GM12878 (cell line): Measurements from ENCODE around the gene OPCML. TPM values are rescaled to one million over a fixed set of nuclear protein-coding genes. Genes with fewer than 3 reads are reported as not detected.

Experiments
- ATAC-seq: fragments of 200-7000 bp; cut with Tn5 transposase; 3 replicates; pipeline ENCODE4 v1.9.1; 2020; ENCODE audit warnings: mild to moderate bottlenecking, moderate library complexity
- BruUV-seq: library from RNA; stranded (reverse); fragments of 400-500 nt; replicated peaks from 2 replicates; lab custom pipeline; 2021; lab: Mats Ljungman, UMichigan
- CTCF ChIA-PET: fragments of 300-600 bp; sonication (Branson Sonifier 250); formaldehyde crosslinking; extraction: SDS; loops from one replicate; lab custom pipeline; 2021; ENCODE audit warnings: inconsistent platforms; lab: Yijun Ruan, JAX
- POLR2A ChIA-PET: fragments of 350-600 bp; formaldehyde crosslinking; extraction: SDS; loops from one replicate; lab custom pipeline; 2021; ENCODE audit warnings: inconsistent platforms; lab: Charles Lee
- RAD21 ChIA-PET: fragments of 300-600 bp; sonication (Branson Sonifier 250); formaldehyde crosslinking; loops from one replicate; lab custom pipeline; 2023; ENCODE audit warnings: antibody characterized with exemption; ENCODE audit not compliant: unreplicated experiment; lab: Charles Lee
- SMC1A ChIA-PET: fragments of 300-600 bp; sonication (Branson Sonifier 250); formaldehyde crosslinking; loops from one replicate; lab custom pipeline; 2023; ENCODE audit not compliant: unreplicated experiment, uncharacterized antibody; lab: Charles Lee
- DNase-seq: peaks from one replicate; pipeline ENCODE4 v3.0.0-alpha.2; 2011; ENCODE audit warnings: low read depth, low spot score
- FAIRE-seq: peaks from 3 replicates; lab custom pipeline; 2011; peaks lifted over from hg19 to GRCh38; lab: Jason Lieb, UNC
- H2AFZ ChIP-seq: 2 replicates; pipeline ENCODE4 v1.6.0; 2011; ENCODE audit warnings: low read depth, low read length, control low read depth; ENCODE audit not compliant: control insufficient read depth
- H3K27ac ChIP-seq: 2 replicates; pipeline ENCODE4 v1.5.1; 2011; ENCODE audit warnings: control low read depth; ENCODE audit not compliant: control insufficient read depth, insufficient read depth
- H3K27me3 ChIP-seq, 2 experiments: replicated peaks in 1 of 2; 2 replicates each; pipeline versions ENCODE4 v1.6.0 to v1.6.1; 2011; ENCODE audit warnings: low read length in 1 of 2; ENCODE audit not compliant: control insufficient read depth in 2 of 2, insufficient read depth in 2 of 2
- H3K36me3 ChIP-seq, 2 experiments: 2 replicates each; pipeline ENCODE4 v1.5.1; 2011; ENCODE audit warnings: low read length in 1 of 2; ENCODE audit not compliant: control insufficient read depth in 2 of 2, insufficient read depth in 2 of 2
- H3K4me1 ChIP-seq: 2 replicates; pipeline ENCODE4 v1.6.1; 2011; ENCODE audit warnings: mild to moderate bottlenecking, low read length, moderate library complexity, mixed read lengths; ENCODE audit not compliant: control insufficient read depth, insufficient read depth
- H3K4me2 ChIP-seq: 2 replicates; pipeline ENCODE4 v1.6.0; 2011; ENCODE audit warnings: control low read depth; ENCODE audit not compliant: control insufficient read depth, insufficient read depth
- H3K4me3 ChIP-seq: fragments of 200-600 bp; sonication (generic); 2 replicates; pipeline ENCODE4 v1.5.1; 2016
- H3K79me2 ChIP-seq: 2 replicates; pipeline ENCODE4 v1.6.0; 2011; ENCODE audit warnings: low read length; ENCODE audit not compliant: control insufficient read depth, insufficient read depth
- H3K9ac ChIP-seq: 2 replicates; pipeline ENCODE4 v1.8.0; 2011; ENCODE audit warnings: low read length, control low read depth, mixed read lengths; ENCODE audit not compliant: control insufficient read depth, insufficient read depth
- H3K9me3 ChIP-seq: replicated peaks from 3 replicates; pipeline ENCODE4 v1.5.1; 2011; ENCODE audit warnings: mild to moderate bottlenecking, low read length; ENCODE audit not compliant: control insufficient read depth, insufficient read depth
- H4K20me1 ChIP-seq: 2 replicates; pipeline ENCODE4 v1.6.0; 2011; ENCODE audit not compliant: control insufficient read depth, insufficient read depth
- CBX5 ChIP-seq: sonication (generic); IDR thresholded peaks from 2 replicates; pipeline ENCODE4 v1.6.1; 2016; ENCODE audit warnings: low read depth, moderate library complexity, mild to moderate bottlenecking, inconsistent platforms
- DPF2 ChIP-seq: fragments of 450-650 bp; IDR thresholded peaks from 2 replicates; pipeline ENCODE4 v1.6.1; 2017; ENCODE audit warnings: mild to moderate bottlenecking
- EED ChIP-seq: sonication (generic); IDR thresholded peaks from 2 replicates; pipeline ENCODE4 v1.6.1; 2016; ENCODE audit warnings: antibody characterized with exemption, low read depth
- FOS ChIP-seq: IDR thresholded peaks from 3 replicates; pipeline ENCODE4 v1.6.1; 2011; ENCODE audit warnings: borderline replicate concordance; ENCODE audit not compliant: insufficient read length; ENCODE audit errors: extremely low read depth
- JUND ChIP-seq: IDR thresholded peaks from 2 replicates; pipeline ENCODE4 v1.6.1; 2012; ENCODE audit warnings: low read depth, mild to moderate bottlenecking, low read length, improper control_type of control experiment, moderate library complexity
- LARP7 ChIP-seq: fragments of 450-650 bp; IDR thresholded peaks from 2 replicates; pipeline ENCODE4 v1.6.1; 2017; ENCODE audit warnings: mild to moderate bottlenecking
- MAX ChIP-seq: IDR thresholded peaks from 2 replicates; pipeline ENCODE4 v1.6.1; 2012; ENCODE audit warnings: low read depth, low read length, improper control_type of control experiment
- PRDM15 ChIP-seq: fragments of 450-650 bp; formaldehyde crosslinking; IDR thresholded peaks from 2 replicates; pipeline ENCODE4 v1.4.0; 2020; ENCODE audit warnings: mild to moderate bottlenecking, moderate library complexity
- SREBF2 ChIP-seq: IDR thresholded peaks from 2 replicates; pipeline ENCODE4 v1.6.1; 2012; ENCODE audit warnings: mild to moderate bottlenecking, low read length
- STAT3 ChIP-seq: IDR thresholded peaks from 2 replicates; pipeline ENCODE4 v1.6.1; 2011; ENCODE audit warnings: low read depth, low read length, improper control_type of control experiment
- SUZ12 ChIP-seq: fragments of 200-600 bp; sonication (generic); IDR thresholded peaks from one replicate; pipeline ENCODE4 v1.6.1; 2018; ENCODE audit warnings: antibody characterized with exemption, mild to moderate bottlenecking; ENCODE audit not compliant: unreplicated experiment
- ZNF207 ChIP-seq: fragments of 450-650 bp; IDR thresholded peaks from 2 replicates; pipeline ENCODE4 v1.6.1; 2014; ENCODE audit warnings: antibody characterized with exemption, mild to moderate bottlenecking, borderline replicate concordance
- WGBS: methylation state at CpG from one replicate; pipeline ENCODE4 v1.1.6; 2016; ENCODE audit warnings: low lambda C conversion rate; ENCODE audit not compliant: insufficient replicate concordance, insufficient coverage; ENCODE audit errors: missing lambda C conversion rate; 5-methylcytosine and 5-hydroxymethylcytosine counted together
- in situ Hi-C: fragments of 300-500 bp; cut with MboI; formaldehyde crosslinking; loops from 9 replicates; pipeline ENCODE4 v1.14.3; 2018; ENCODE audit warnings: mixed read lengths
- intact Hi-C: fragments of 100-400 bp; cut with micrococcal nuclease; formaldehyde crosslinking; loops from one replicate; pipeline ENCODE4 v1.14.2; 2022; ENCODE audit not compliant: unreplicated experiment
- polyA plus RNA-seq, 11 experiments: library from polyadenylated mRNA; depleted of rRNA in 4 of 11; unstranded in 6 of 11; stranded (reverse) in 5 of 11; fragments of >200 nt; fragmentation: Nextera tagmentation in 4 of 11; fragmentation: Illumina TruSeq in 1 of 11; extraction: Ambion mirVana in 4 of 11; extraction: Trizol in 1 of 11; gene quantifications; 1 replicate in 1 of 11; 2 replicates in 10 of 11; pipeline versions ENCODE4 v1.2.1 to v1.2.3, GENCODE V29; 2011 to 2016; ENCODE audit warnings: inconsistent platforms in 2 of 11, missing spikeins in 2 of 11, low read depth in 1 of 11
- total RNA-seq, 4 experiments: library from RNA; depleted of rRNA in 3 of 4; stranded (reverse); fragments of >200 nt in 3 of 4; fragmentation: Illumina TruSeq in 1 of 4; extraction: Trizol in 1 of 4; gene quantifications; 2 replicates each; pipeline versions ENCODE4 v1.2.1 to v1.2.3, GENCODE V29; 2013 to 2021

The OPCML gene
- total and polyA plus RNA-seq, 10 of the 15 experiments (the other 5 are each of a cell fraction or from before 2014, with no cell fraction given), result 0.84 TPM; not detected in 9

- Histone ChIP-seq H3K4me1 (no peaks in the 10 kb centered on the region), H3K79me2 (no peaks in the 10 kb centered on the region), H3K9me3 (no peaks in the 10 kb centered on the region), H3K4me2 (no peak overlapping the region), H3K27ac (no peak overlapping the region), H3K36me3 (no peaks in the 10 kb centered on the region), H3K4me3 (no peak overlapping the region), H3K27me3 (peaks cover 5 to 6% of the 10 kb centered on the region in 2 experiments; a peak in 3 of 4 replicates), H4K20me1 (no peaks in the 10 kb centered on the region), H2AFZ (no peak overlapping the region), H3K9ac (no peak overlapping the region)
- TF ChIP-seq SUZ12 (no peak), DPF2 (no peak), EED (no peak), JUND (no peak), SREBF2 (no peak), FOS (no peak), LARP7 (no peak), PRDM15 (CRISPR knock-in tag) (no peak), STAT3 (no peak), ZNF207 (no peak), CBX5 (no peak), MAX (no peak)
- BruUV-seq, result no TSS peak
- DNase-seq, result no peak
- ChIA-PET POLR2A (no interaction called here), RAD21 (no interaction called here), SMC1A (no interaction called here), CTCF (no interaction called here)
- ATAC-seq, result no peak
- intact Hi-C loops (no loop called here), in situ Hi-C loops (no loop called here)
- WGBS, result 51% methylated on average over 17 of the region's 18 CpGs
- no peak for FAIRE-seq
Measured at GRCh38 chr11:133153031-133153430, 379.3 kb downstream of the OPCML start.
